Brain microvascular endothelial cell (primary cell): ENCODE data around the gene RNASE7.

Experiments
- DNase-seq: peaks from one replicate; pipeline ENCODE4 v3.0.0-alpha.2; 2020
- H3K27ac ChIP-seq: fragments of 250-450 bp; sonication (Bioruptor Pico); 2 replicates; pipeline ENCODE4 v1.5.1; 2020; ENCODE audit warnings: mild to moderate bottlenecking, moderate library complexity
- H3K27me3 ChIP-seq: fragments of 250-450 bp; sonication (Bioruptor Pico); replicated peaks from 2 replicates; pipeline ENCODE4 v1.5.1; 2020; ENCODE audit warnings: mild to moderate bottlenecking
- H3K36me3 ChIP-seq: fragments of 250-450 bp; sonication (Bioruptor Pico); replicated peaks from 2 replicates; pipeline ENCODE4 v1.5.1; 2020; ENCODE audit warnings: mild to moderate bottlenecking
- H3K4me3 ChIP-seq: 2 replicates; pipeline ENCODE4 v1.5.1; 2011; ENCODE audit warnings: low read depth, mild to moderate bottlenecking, control low read depth, low read length, moderate library complexity
- CTCF ChIP-seq: IDR thresholded peaks from 2 replicates; pipeline ENCODE4 v1.5.1; 2011; ENCODE audit warnings: low read depth, mild to moderate bottlenecking, moderate library complexity, low read length, control low read depth, inconsistent platforms; ENCODE audit errors: missing control alignments
- in situ Hi-C: cut with HindIII; loops from 2 replicates; pipeline ENCODE4 v1.10.0; 2017; ENCODE audit warnings: low sequenced_read_pairs, low pct_ligation_motif_present

Gene RNASE7

DNA sequence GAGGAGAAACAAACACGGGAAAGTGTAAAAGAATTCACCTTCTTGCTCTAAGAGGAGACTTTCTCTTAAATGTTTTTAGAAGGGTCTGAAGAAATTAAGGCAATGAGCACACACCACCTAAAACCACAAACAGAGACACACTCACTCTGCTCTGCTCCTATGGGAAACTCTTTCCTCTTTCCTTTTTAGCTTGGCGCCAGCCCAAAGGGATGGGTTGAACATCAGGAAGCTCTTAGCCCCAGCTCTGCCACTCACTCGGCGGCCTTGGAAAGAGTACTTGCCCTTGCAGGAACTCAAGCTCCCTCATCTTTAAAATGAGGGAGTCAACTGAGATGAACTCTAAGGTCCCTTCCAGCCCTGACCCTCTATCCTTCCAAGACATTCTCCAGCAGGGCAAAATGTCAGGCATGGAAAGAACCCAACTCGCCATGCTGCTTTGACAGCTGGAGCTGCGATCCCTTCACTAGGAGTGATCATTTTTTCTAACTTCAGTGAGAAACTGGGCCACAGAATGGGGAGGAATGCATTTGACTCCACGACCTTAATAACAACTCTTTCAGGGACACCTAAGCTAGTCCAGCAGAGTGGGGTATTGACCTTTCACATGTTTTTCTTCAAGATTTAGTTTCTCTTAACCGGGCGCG lies 14.5 kb downstream of the RNASE7 start:
- DNase-seq, result no peak
- H3K27ac ChIP-seq, result no peak overlapping the region
- no peak for TF ChIP-seq CTCF
- H3K27me3 ChIP-seq, result no peaks in the 10 kb centered on the region
- in situ Hi-C loops, result no loop called here
- no peaks in the 10 kb centered on the region for H3K36me3 ChIP-seq
- no peak overlapping the region for H3K4me3 ChIP-seq

- in situ Hi-C loops, result no loop called here
- Histone ChIP-seq H3K4me3 (no peak within 1 kb of the TSS), H3K27me3 (no peaks in the 10 kb centered on the region), H3K36me3 (no peaks in the 10 kb centered on the region), H3K27ac (no peak within 1 kb of the TSS)
- TF ChIP-seq CTCF, result peak; percentile 58
- DNase-seq, result no peak
Measured at GRCh38 chr14:21057803-21058675, 15.9 kb downstream of the RNASE7 start, which contains the start of gene RNASE8. RNASE8 (plus strand) TSS chr14:21057822; CDS start chr14:21057893, 71 bp downstream.

DNA sequence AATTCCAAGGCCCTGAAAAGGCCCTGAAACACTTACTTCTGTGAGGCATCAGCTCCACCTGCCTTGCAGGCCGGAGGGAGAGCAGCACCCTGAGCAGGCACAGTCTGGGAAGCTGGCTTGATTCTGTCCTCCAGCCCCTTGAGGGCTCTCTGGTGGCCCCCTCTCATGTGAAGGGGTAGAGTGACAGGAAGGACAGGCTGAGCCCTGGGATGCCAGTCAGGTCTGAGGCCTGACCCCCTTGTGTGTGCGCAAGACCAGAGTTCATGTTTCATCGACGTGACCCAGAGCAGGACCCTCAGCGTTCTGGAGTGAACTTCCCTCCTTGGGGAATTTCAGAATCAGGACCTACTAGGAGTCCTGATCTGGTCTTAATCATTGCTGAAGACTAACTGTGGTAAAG lies 16.7 kb downstream of the RNASE7 start:
- no peaks in the 10 kb centered on the region for H3K27me3 ChIP-seq
- no peak overlapping the region for H3K4me3 ChIP-seq
- DNase-seq, result no peak
- in situ Hi-C loops, result no loop called here
- TF ChIP-seq CTCF, result no peak
- H3K27ac ChIP-seq, result no peak overlapping the region
- H3K36me3 ChIP-seq, result no peaks in the 10 kb centered on the region

- Histone ChIP-seq H3K36me3 (no peaks in the 10 kb centered on the region), H3K4me3 (no peak overlapping the region), H3K27me3 (no peaks in the 10 kb centered on the region), H3K27ac (no peak overlapping the region)
- no peak for TF ChIP-seq CTCF
- DNase-seq, result no peak
- in situ Hi-C loops, result no loop called here
Measured at GRCh38 chr14:21059842-21060613, 17.9 kb downstream of the RNASE7 start.

DNA sequence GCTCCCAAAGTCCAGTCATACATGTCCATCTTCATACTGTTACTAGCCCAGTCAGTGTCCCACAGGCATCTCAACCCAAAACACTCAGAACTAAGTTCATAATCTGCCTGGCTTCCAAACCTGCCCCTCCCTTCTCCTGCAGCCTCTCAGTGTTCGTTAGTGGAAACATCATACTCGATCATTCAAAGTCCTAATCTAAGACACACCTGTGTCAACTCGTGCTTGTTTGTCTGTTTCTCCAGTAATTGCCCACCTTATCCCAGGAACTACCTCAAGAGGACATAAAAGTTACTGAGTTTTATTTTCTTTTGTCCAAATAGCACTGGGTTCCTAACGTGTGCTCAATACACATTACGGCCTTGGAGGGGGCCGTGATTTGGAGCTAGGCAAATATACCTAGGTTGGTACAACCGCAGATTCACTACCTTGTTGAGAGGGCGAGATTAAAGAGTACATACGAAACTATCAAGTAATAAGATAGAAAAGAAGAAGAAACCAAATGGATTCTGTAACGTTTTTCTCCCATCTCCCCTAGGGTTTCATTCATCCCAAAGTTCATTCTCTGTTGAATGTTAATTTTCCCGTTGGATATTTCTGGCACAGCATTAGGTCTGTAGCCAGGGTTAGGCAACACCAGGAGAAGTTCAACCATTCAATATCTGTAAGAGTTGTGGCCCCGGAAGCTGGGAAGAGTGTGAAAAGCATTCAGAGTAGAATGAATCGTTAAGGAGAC lies 18.6 kb downstream of the RNASE7 start:
- in situ Hi-C loops, result no loop called here
- TF ChIP-seq CTCF, result no peak
- no peak overlapping the region for H3K4me3 ChIP-seq
- H3K27ac ChIP-seq, result no peak overlapping the region
- DNase-seq, result no peak
- no peaks in the 10 kb centered on the region for H3K27me3 ChIP-seq
- no peaks in the 10 kb centered on the region for H3K36me3 ChIP-seq
